ENCODE results near the gene GLYAT. TPM values are rescaled to one million over a fixed set of nuclear protein-coding genes. Genes with fewer than 3 reads are reported as not detected.

The GLYAT gene
- total RNA-seq, 1 donor from 2014 or later: not detected

DNA sequence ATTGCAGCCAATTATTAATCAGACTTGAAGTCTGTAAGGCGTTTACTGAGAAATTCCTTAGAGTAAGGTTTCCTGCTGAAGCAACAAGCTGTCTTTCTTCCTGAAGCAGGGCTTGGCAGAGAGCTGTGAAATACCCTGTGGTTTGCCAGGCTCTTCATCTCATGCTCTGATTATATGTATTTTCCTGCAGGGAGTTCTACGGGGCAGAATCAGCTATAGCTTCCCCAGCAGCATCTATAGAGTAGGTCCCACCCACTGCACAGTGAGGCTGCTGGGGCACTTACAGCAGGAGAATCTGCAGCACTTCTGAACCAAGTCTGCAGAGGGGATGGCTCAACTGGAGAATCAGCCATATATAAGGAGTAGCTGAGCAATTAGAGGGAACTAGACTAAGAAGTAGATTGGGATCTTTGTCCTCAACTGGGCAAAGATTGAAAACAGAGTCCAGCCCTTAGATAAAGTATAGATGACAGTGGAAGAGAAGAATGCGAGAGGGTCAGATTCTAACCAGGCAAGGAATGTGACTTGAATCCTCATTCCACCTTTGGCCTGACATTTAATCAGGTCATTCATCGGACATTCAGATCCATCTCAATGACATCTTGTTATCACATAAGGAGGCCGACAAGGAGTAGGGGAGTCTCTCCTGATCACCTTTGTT, 71.7 kb downstream of the GLYAT start:
- TF ChIP-seq, protein P1, sequence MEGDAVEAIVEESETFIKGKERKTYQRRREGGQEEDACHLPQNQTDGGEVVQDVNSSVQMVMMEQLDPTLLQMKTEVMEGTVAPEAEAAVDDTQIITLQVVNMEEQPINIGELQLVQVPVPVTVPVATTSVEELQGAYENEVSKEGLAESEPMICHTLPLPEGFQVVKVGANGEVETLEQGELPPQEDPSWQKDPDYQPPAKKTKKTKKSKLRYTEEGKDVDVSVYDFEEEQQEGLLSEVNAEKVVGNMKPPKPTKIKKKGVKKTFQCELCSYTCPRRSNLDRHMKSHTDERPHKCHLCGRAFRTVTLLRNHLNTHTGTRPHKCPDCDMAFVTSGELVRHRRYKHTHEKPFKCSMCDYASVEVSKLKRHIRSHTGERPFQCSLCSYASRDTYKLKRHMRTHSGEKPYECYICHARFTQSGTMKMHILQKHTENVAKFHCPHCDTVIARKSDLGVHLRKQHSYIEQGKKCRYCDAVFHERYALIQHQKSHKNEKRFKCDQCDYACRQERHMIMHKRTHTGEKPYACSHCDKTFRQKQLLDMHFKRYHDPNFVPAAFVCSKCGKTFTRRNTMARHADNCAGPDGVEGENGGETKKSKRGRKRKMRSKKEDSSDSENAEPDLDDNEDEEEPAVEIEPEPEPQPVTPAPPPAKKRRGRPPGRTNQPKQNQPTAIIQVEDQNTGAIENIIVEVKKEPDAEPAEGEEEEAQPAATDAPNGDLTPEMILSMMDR (IDR thresholded peaks at IDR 0.05): no peak
- DNase-seq (ENCODE audit: extremely low spot score, unreplicated experiment): no peak
- Mint-ChIP-seq H3K4me1 (ENCODE audit: unreplicated experiment) (no peaks in the 10 kb centered on the region), H3K27me3 (ENCODE audit: unreplicated experiment) (peaks cover 22% of the 10 kb centered on the region), H3K9me3 (ENCODE audit: unreplicated experiment) (no peaks in the 10 kb centered on the region), H3K4me3 (ENCODE audit: unreplicated experiment) (no peak overlapping the region), H3K36me3 (ENCODE audit: unreplicated experiment) (no peaks in the 10 kb centered on the region), H3K27ac (ENCODE audit: unreplicated experiment) (no peak overlapping the region)

DNA sequence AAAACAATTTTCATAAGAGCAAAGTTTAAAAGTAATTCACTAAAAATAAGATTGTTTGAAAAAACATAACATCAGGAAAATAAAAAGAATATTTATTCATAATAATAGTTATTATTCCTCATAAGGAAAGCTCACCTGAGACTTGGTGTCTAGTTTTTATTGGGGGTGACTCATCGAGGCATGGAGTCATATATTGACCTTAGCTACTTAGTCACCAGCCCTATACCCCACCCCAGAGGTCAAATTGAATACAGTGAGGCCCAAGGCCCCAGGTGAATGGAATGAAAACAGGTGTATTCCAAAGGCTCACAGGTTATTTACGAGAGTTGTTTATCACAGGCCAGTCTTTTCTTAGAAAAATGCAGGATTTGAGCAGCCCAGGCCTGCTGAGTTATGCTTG, 72.3 kb downstream of the GLYAT start:
- no peaks in the 10 kb centered on the region for H3K4me1 Mint-ChIP-seq (ENCODE audit: unreplicated experiment)
- H3K9me3 Mint-ChIP-seq (ENCODE audit: unreplicated experiment): no peaks in the 10 kb centered on the region
- no peaks in the 10 kb centered on the region for H3K36me3 Mint-ChIP-seq (ENCODE audit: unreplicated experiment)
- H3K4me3 Mint-ChIP-seq (ENCODE audit: unreplicated experiment): no peak overlapping the region
- TF ChIP-seq, protein P1 (IDR thresholded peaks at IDR 0.05): no peak
- DNase-seq (ENCODE audit: extremely low spot score, unreplicated experiment): no peak
- peaks cover 26% of the 10 kb centered on the region for H3K27me3 Mint-ChIP-seq (ENCODE audit: unreplicated experiment)
- no peak overlapping the region for H3K27ac Mint-ChIP-seq (ENCODE audit: unreplicated experiment)

Other genes with a start within 250 kb of the GLYAT start
- gene OR5B21, start 223.8 kb downstream of the GLYAT start, total RNA-seq: not detected in 2 replicates
- gene LPXN, start 156.1 kb downstream of the GLYAT start, total RNA-seq: 6.2 and 7.3 TPM in 2 replicates
- gene ZFP91, start 152.9 kb downstream of the GLYAT start, total RNA-seq: 55.4 and 56.7 TPM in 2 replicates
- 1.1 and 1.6 TPM in 2 replicates for gene CNTF, start 109.3 kb downstream of the GLYAT start, total RNA-seq
- gene GLYATL2, start 112.8 kb upstream of the GLYAT start, total RNA-seq: 0.24 TPM in 1 of 2 replicates, not detected in the other
- not detected in 2 replicates for gene GLYATL1, start 207.5 kb upstream of the GLYAT start, total RNA-seq